MG63 (cell line): ENCODE measurements around the gene VSIG10L2. TPM values are rescaled to one million over a fixed set of nuclear protein-coding genes. Genes with fewer than 3 reads are reported as not detected.

ENCODE experiments used
- DNase-seq: peaks from one replicate; pipeline ENCODE4 v3.0.0-alpha.2; 2020
- H3K27me3 ChIP-seq: fragments of 250-450 bp; sonication (Bioruptor Pico); 2 replicates; pipeline ENCODE4 v1.5.1; 2020; ENCODE audit warnings: mild to moderate bottlenecking, moderate library complexity
- H3K36me3 ChIP-seq: fragments of 250-450 bp; sonication (Bioruptor Pico); 2 replicates; pipeline ENCODE4 v1.5.1; 2020; ENCODE audit warnings: mild to moderate bottlenecking, moderate library complexity
- H3K4me3 ChIP-seq: fragments of 250-450 bp; sonication (Bioruptor Pico); 2 replicates; pipeline ENCODE4 v1.5.1; 2020; ENCODE audit warnings: mild to moderate bottlenecking, moderate library complexity
- H3K9me3 ChIP-seq: fragments of 250-450 bp; sonication (Bioruptor Pico); 2 replicates; pipeline ENCODE4 v1.5.1; 2020; ENCODE audit warnings: mild to moderate bottlenecking, moderate library complexity
- total RNA-seq: library from RNA; depleted of rRNA; stranded (reverse); fragments of >200 nt; shearing (Covaris generic); gene quantifications from 2 replicates; pipeline ENCODE4 v1.2.3, GENCODE V29; 2014; ENCODE audit warnings: low replicate concordance

VSIG10L2 gene
- total RNA-seq, 1 experiment from 2014 or later: not detected

GRCh38 chr11:125952559-125952958 is 6.7 kb downstream of the VSIG10L2 start:
- no peak for DNase-seq
- Histone ChIP-seq H3K9me3 (no peaks in the 10 kb centered on the region), H3K27me3 (no peaks in the 10 kb centered on the region), H3K36me3 (peaks cover 20% of the 10 kb centered on the region), H3K4me3 (no peak overlapping the region)

- DNase-seq: no peak
- Histone ChIP-seq H3K9me3 (no peaks in the 10 kb centered on the region), H3K27me3 (no peaks in the 10 kb centered on the region), H3K4me3 (no peak overlapping the region), H3K36me3 (peaks cover 20% of the 10 kb centered on the region)
Measured at GRCh38 chr11:125952973-125953372, 7.1 kb downstream of the VSIG10L2 start.

GRCh38 chr11:125953401-125953935 is 7.6 kb downstream of the VSIG10L2 start:
- H3K27me3 ChIP-seq: no peaks in the 10 kb centered on the region
- DNase-seq: no peak
- no peak overlapping the region for H3K4me3 ChIP-seq
- H3K9me3 ChIP-seq: no peaks in the 10 kb centered on the region
- peaks cover 20% of the 10 kb centered on the region for H3K36me3 ChIP-seq

GRCh38 chr11:125954123-125954944 is 8.5 kb downstream of the VSIG10L2 start:
- peaks cover 24% of the 10 kb centered on the region for H3K36me3 ChIP-seq
- no peaks in the 10 kb centered on the region for H3K9me3 ChIP-seq
- no peak overlapping the region for H3K4me3 ChIP-seq
- no peaks in the 10 kb centered on the region for H3K27me3 ChIP-seq
- no peak for DNase-seq

- peaks cover 29% of the 10 kb centered on the region for H3K36me3 ChIP-seq
- no peaks in the 10 kb centered on the region for H3K27me3 ChIP-seq
- H3K4me3 ChIP-seq: no peak overlapping the region
- H3K9me3 ChIP-seq: no peaks in the 10 kb centered on the region
- DNase-seq: no peak
Measured at GRCh38 chr11:125954945-125955640, 9.2 kb downstream of the VSIG10L2 start.

GRCh38 chr11:125955856-125956255 is 10.0 kb downstream of the VSIG10L2 start:
- Histone ChIP-seq H3K4me3 (no peak overlapping the region), H3K36me3 (peaks cover 36% of the 10 kb centered on the region), H3K27me3 (no peaks in the 10 kb centered on the region), H3K9me3 (no peaks in the 10 kb centered on the region)
- no peak for DNase-seq

GRCh38 chr11:125956391-125957134 is 10.7 kb downstream of the VSIG10L2 start:
- Histone ChIP-seq H3K9me3 (no peaks in the 10 kb centered on the region), H3K4me3 (no peak overlapping the region), H3K36me3 (peaks cover 43% of the 10 kb centered on the region), H3K27me3 (no peaks in the 10 kb centered on the region)
- no peak for DNase-seq

GRCh38 chr11:125957618-125958332 is 11.9 kb downstream of the VSIG10L2 start:
- no peaks in the 10 kb centered on the region for H3K27me3 ChIP-seq
- DNase-seq: no peak
- H3K9me3 ChIP-seq: no peaks in the 10 kb centered on the region
- no peak overlapping the region for H3K4me3 ChIP-seq
- peaks cover 53% of the 10 kb centered on the region for H3K36me3 ChIP-seq

GRCh38 chr11:125958872-125959400 is 13.1 kb downstream of the VSIG10L2 start:
- H3K27me3 ChIP-seq: no peaks in the 10 kb centered on the region
- H3K36me3 ChIP-seq: peaks cover 64% of the 10 kb centered on the region
- H3K9me3 ChIP-seq: no peaks in the 10 kb centered on the region; the same call in 1 of the 2 replicates
- no peak overlapping the region for H3K4me3 ChIP-seq
- no peak for DNase-seq

- H3K27me3 ChIP-seq: no peaks in the 10 kb centered on the region
- no peaks in the 10 kb centered on the region; the same call in 1 of the 2 replicates for H3K9me3 ChIP-seq
Measured at GRCh38 chr11:125959511-125959910, 13.7 kb downstream of the VSIG10L2 start.

GRCh38 chr11:125959931-125960330 is 14.1 kb downstream of the VSIG10L2 start:
- DNase-seq: no peak
- Histone ChIP-seq H3K27me3 (no peaks in the 10 kb centered on the region), H3K36me3 (peaks cover 63% of the 10 kb centered on the region), H3K9me3 (no peaks in the 10 kb centered on the region; the same call in 1 of the 2 replicates), H3K4me3 (no peak overlapping the region)

More at GRCh38 chr11:125959511-125959910, 13.7 kb downstream of the VSIG10L2 start:
- no peak for DNase-seq
- H3K4me3 ChIP-seq: no peak overlapping the region
- peaks cover 65% of the 10 kb centered on the region for H3K36me3 ChIP-seq

GRCh38 chr11:125960771-125961170 is 14.9 kb downstream of the VSIG10L2 start:
- DNase-seq: no peak
- H3K27me3 ChIP-seq: no peaks in the 10 kb centered on the region
- H3K36me3 ChIP-seq: peaks cover 58% of the 10 kb centered on the region
- H3K4me3 ChIP-seq: no peak overlapping the region
- H3K9me3 ChIP-seq: no peaks in the 10 kb centered on the region; the same call in 1 of the 2 replicates

GRCh38 chr11:125967515-125967914 is 21.7 kb downstream of the VSIG10L2 start:
- H3K36me3 ChIP-seq: peaks cover 19% of the 10 kb centered on the region
- no peak for DNase-seq

GRCh38 chr11:125968354-125968753 is 22.5 kb downstream of the VSIG10L2 start:
- Histone ChIP-seq H3K4me3 (no peak overlapping the region), H3K9me3 (no peaks in the 10 kb centered on the region; the same call in 1 of the 2 replicates), H3K36me3 (peaks cover 10% of the 10 kb centered on the region), H3K27me3 (no peaks in the 10 kb centered on the region)
- DNase-seq: no peak

More at GRCh38 chr11:125967515-125967914, 21.7 kb downstream of the VSIG10L2 start:
- H3K9me3 ChIP-seq: no peaks in the 10 kb centered on the region; the same call in 1 of the 2 replicates
- H3K4me3 ChIP-seq: no peak overlapping the region
- H3K27me3 ChIP-seq: no peaks in the 10 kb centered on the region

- H3K4me3 ChIP-seq: no peak overlapping the region
- H3K36me3 ChIP-seq: peaks cover 12% of the 10 kb centered on the region
- DNase-seq: no peak
- no peaks in the 10 kb centered on the region for H3K9me3 ChIP-seq
- H3K27me3 ChIP-seq: no peaks in the 10 kb centered on the region
Measured at GRCh38 chr11:125971618-125972017, 25.8 kb downstream of the VSIG10L2 start.

GRCh38 chr11:125974284-125974683 is 28.4 kb downstream of the VSIG10L2 start:
- DNase-seq: no peak
- H3K36me3 ChIP-seq: peaks cover 21% of the 10 kb centered on the region
- H3K27me3 ChIP-seq: no peaks in the 10 kb centered on the region
- no peak overlapping the region for H3K4me3 ChIP-seq
- H3K9me3 ChIP-seq: no peaks in the 10 kb centered on the region
